ENCODE data around the gene SEC61G. TPM values are rescaled to one million over a fixed set of nuclear protein-coding genes. Genes with fewer than 3 reads are reported as not detected.

The SEC61G gene
- total and polyA plus RNA-seq, 10 of the 15 experiments (the other 5 are each of a cell fraction or from before 2014, with no cell fraction given), result 163 to 809 (median 346) TPM

DNA sequence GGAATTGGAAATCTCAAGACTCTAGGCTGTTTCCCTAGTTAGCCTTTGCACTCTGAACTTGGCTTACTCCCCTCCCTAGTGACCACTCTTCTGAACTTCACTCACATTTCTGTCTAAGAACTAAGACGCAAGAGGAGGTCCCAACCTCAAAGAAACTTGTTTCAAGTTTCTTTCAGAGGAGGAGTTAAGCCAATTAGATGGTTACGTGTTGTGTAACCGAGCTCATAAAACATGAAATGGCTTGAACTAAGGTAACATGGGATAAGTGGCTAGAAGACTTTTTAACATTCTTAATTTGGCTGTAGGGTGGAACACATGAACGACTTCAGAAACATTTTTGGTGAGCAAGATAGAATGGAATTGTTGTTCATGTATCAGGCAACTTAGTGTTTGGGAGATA is 39.5 kb upstream of the SEC61G start:
- 50% methylated on average over 4 of the region's 4 CpGs for WGBS (ENCODE audit: insufficient coverage, insufficient replicate concordance, low lambda C conversion rate, missing lambda C conversion rate)
- Histone ChIP-seq H3K4me1 (ENCODE audit: control insufficient read depth, insufficient read depth, low read length) (no peaks in the 10 kb centered on the region), H3K36me3 (ENCODE audit: control insufficient read depth in 2 of 2, insufficient read depth in 2 of 2, low read length in 1 of 2) (no peaks in the 10 kb centered on the region), H4K20me1 (ENCODE audit: control insufficient read depth, insufficient read depth) (no peaks in the 10 kb centered on the region), H3K9ac (ENCODE audit: control insufficient read depth, insufficient read depth, low read length) (no peak overlapping the region), H3K27ac (ENCODE audit: control insufficient read depth, insufficient read depth) (no peak overlapping the region), H2AFZ (ENCODE audit: control insufficient read depth, low read depth, low read length) (no peak overlapping the region), H3K4me2 (ENCODE audit: control insufficient read depth, insufficient read depth) (no peak overlapping the region), H3K9me3 (replicated peaks; ENCODE audit: control insufficient read depth, insufficient read depth, low read length) (no peaks in the 10 kb centered on the region), H3K27me3 (replicated peaks in 1 of 2; ENCODE audit: control insufficient read depth in 2 of 2, insufficient read depth in 2 of 2, low read length in 1 of 2) (no peaks in the 10 kb centered on the region; a peak in 1 of 4 replicates), H3K79me2 (ENCODE audit: control insufficient read depth, insufficient read depth, low read length) (no peaks in the 10 kb centered on the region), H3K4me3 (no peak overlapping the region)
- RAD21 ChIA-PET (ENCODE audit: unreplicated experiment), result interaction anchor here (1.2 kb wide), 1 partner anchor 10 kb away, joined by 4 read pairs; no protein-coding TSS in a partner anchor
- POLR2A ChIA-PET, result no interaction called here
- DNase-seq (ENCODE audit: low read depth, low spot score), result no peak
- ATAC-seq, result no peak
- in situ Hi-C loops (cut with MboI) (no loop called here), intact Hi-C loops (cut with micrococcal nuclease; ENCODE audit: unreplicated experiment) (no loop called here)
- no TSS peak for BruUV-seq (replicated peaks)
- FAIRE-seq, result no peak
- SMC1A ChIA-PET (ENCODE audit: uncharacterized antibody, unreplicated experiment), result interaction anchor here (3.7 kb wide), 1 partner anchor 457 kb away, joined by 16 read pairs; no protein-coding TSS in a partner anchor
- CTCF ChIA-PET, result no interaction called here
- no peak for TF ChIP-seq ETV6 (conservative IDR thresholded peaks at IDR 0.05 in 1 of 2, IDR thresholded peaks at IDR 0.05 in 1 of 2; ENCODE audit: borderline replicate concordance in 1 of 2, low read depth in 1 of 2)
- no peak for TF ChIP-seq IKZF1 (conservative IDR thresholded peaks at IDR 0.05)
- TF ChIP-seq, protein P1, sequence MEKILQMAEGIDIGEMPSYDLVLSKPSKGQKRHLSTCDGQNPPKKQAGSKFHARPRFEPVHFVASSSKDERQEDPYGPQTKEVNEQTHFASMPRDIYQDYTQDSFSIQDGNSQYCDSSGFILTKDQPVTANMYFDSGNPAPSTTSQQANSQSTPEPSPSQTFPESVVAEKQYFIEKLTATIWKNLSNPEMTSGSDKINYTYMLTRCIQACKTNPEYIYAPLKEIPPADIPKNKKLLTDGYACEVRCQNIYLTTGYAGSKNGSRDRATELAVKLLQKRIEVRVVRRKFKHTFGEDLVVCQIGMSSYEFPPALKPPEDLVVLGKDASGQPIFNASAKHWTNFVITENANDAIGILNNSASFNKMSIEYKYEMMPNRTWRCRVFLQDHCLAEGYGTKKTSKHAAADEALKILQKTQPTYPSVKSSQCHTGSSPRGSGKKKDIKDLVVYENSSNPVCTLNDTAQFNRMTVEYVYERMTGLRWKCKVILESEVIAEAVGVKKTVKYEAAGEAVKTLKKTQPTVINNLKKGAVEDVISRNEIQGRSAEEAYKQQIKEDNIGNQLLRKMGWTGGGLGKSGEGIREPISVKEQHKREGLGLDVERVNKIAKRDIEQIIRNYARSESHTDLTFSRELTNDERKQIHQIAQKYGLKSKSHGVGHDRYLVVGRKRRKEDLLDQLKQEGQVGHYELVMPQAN (conservative IDR thresholded peaks at IDR 0.05), result no peak
- no peak for TF ChIP-seq HDAC2 (IDR thresholded peaks at IDR 0.05)
- TF ChIP-seq PAX8 (IDR thresholded peaks at IDR 0.05), result no peak
- no peak for TF ChIP-seq ASH2L (IDR thresholded peaks at IDR 0.05; ENCODE audit: borderline replicate concordance, low read depth)
- no peak for TF ChIP-seq MTA3 (IDR thresholded peaks at IDR 0.05; ENCODE audit: borderline replicate concordance, low read length)
- no peak for TF ChIP-seq CHD2 (IDR thresholded peaks at IDR 0.05; ENCODE audit: borderline replicate concordance, low read depth, low read length)
- TF ChIP-seq, protein P2, sequence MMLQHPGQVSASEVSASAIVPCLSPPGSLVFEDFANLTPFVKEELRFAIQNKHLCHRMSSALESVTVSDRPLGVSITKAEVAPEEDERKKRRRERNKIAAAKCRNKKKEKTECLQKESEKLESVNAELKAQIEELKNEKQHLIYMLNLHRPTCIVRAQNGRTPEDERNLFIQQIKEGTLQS (IDR thresholded peaks at IDR 0.05; ENCODE audit: borderline replicate concordance, extremely low read depth, low read depth, low read length), result no peak
- no peak for TF ChIP-seq ZNF687 (IDR thresholded peaks at IDR 0.05)
- TF ChIP-seq RBBP5 (conservative IDR thresholded peaks at IDR 0.05), result no peak
- TF ChIP-seq NBN (IDR thresholded peaks at IDR 0.05), result no peak
- TF ChIP-seq REST (IDR thresholded peaks at IDR 0.05; ENCODE audit: low read depth, low read length), result no peak
- TF ChIP-seq CHD1 (IDR thresholded peaks at IDR 0.05; ENCODE audit: low read depth, low read length), result no peak
- TF ChIP-seq IKZF2 (IDR thresholded peaks at IDR 0.05), result no peak
- TF ChIP-seq TCF12 (IDR thresholded peaks at IDR 0.05; ENCODE audit: low read depth, low read length), result no peak
- no peak for TF ChIP-seq HCFC1 (IDR thresholded peaks at IDR 0.05; ENCODE audit: low read length)
